IPS-NIHi7 (cell line): ENCODE measurements around the gene PTPRA.
"Not testable (repeated sequence)": the region's sequence is repeated elsewhere in the genome, so short reads cannot be mapped to it uniquely, and the experiment has no call there.

Experiments used
- DNase-seq: peaks from one replicate; pipeline ENCODE4 v3.0.0; 2012; ENCODE audit warnings: mixed read lengths; ENCODE audit errors: extremely low spot score

Gene PTPRA

GRCh38 chr20:2873010-2873746 lies at the start of gene PTPRA:
Gene PTPRA (plus strand): TSS chr20:2873481. CDS start chr20:2964278, 90,797 bp downstream.
- peak; percentile 96 for DNase-seq

- DNase-seq = no peak
Measured at GRCh38 chr20:2825761-2826160, 47.5 kb upstream of the PTPRA start.

GRCh38 chr20:2826655-2827054 lies 46.6 kb upstream of the PTPRA start:
- no peak for DNase-seq

GRCh38 chr20:2829376-2829775 lies 43.9 kb upstream of the PTPRA start:
- DNase-seq = no peak

- DNase-seq = not testable (repeated sequence)
Measured at GRCh38 chr20:2831206-2831605, 42.1 kb upstream of the PTPRA start.

GRCh38 chr20:2833761-2834160 lies 39.5 kb upstream of the PTPRA start:
- no peak for DNase-seq

GRCh38 chr20:2834401-2835110 lies 38.7 kb upstream of the PTPRA start:
- no peak for DNase-seq

GRCh38 chr20:2835331-2835796 lies 37.9 kb upstream of the PTPRA start:
- no peak for DNase-seq

- DNase-seq = no peak
Measured at GRCh38 chr20:2836035-2836434, 37.2 kb upstream of the PTPRA start.

GRCh38 chr20:2837221-2837960 lies 35.9 kb upstream of the PTPRA start:
- peak; percentile 1 for DNase-seq

GRCh38 chr20:2838170-2838797 lies 35.0 kb upstream of the PTPRA start:
- peak; percentile 3 for DNase-seq

GRCh38 chr20:2838847-2839671 lies 34.2 kb upstream of the PTPRA start:
- DNase-seq = peak; percentile 4

- no peak for DNase-seq
Measured at GRCh38 chr20:2839732-2840137, 33.5 kb upstream of the PTPRA start.

GRCh38 chr20:2840138-2840966 lies 32.9 kb upstream of the PTPRA start, which contains the start of the genes PCED1A and VPS16:
Gene PCED1A (minus strand): TSS chr20:2840655. CDS start chr20:2839912, 743 bp downstream.
Gene VPS16 (plus strand): TSS chr20:2840745. CDS start chr20:2840775, 30 bp downstream.
- DNase-seq = peak; percentile 98

GRCh38 chr20:2840967-2841531 lies 32.2 kb upstream of the PTPRA start:
- peak; percentile 58 for DNase-seq

GRCh38 chr20:2845607-2846006 lies 27.7 kb upstream of the PTPRA start:
- DNase-seq = no peak

GRCh38 chr20:2846698-2847097 lies 26.6 kb upstream of the PTPRA start:
- no peak for DNase-seq

GRCh38 chr20:2847802-2848201 lies 25.5 kb upstream of the PTPRA start:
- DNase-seq = no peak

GRCh38 chr20:2849529-2849928 lies 23.8 kb upstream of the PTPRA start:
- no peak for DNase-seq

GRCh38 chr20:2851086-2851485 lies 22.2 kb upstream of the PTPRA start:
- DNase-seq = no peak
